ENCODE results near the gene SERPINE2.
"Not testable (repeated sequence)": the region's sequence is repeated elsewhere in the genome, so short reads cannot be mapped to it uniquely, and the experiment has no call there.

The SERPINE2 gene

GRCh38 chr2:223943135-223943534 lies 96.0 kb downstream of the SERPINE2 start:
- no peak for DNase-seq (ENCODE audit: low read depth)

- no peak for DNase-seq (ENCODE audit: low read depth)
These were observed 97.4 kb downstream of the SERPINE2 start for GRCh38 chr2:223941579-223942277.

GRCh38 chr2:223939438-223939837 lies 99.6 kb downstream of the SERPINE2 start:
- DNase-seq (ENCODE audit: low read depth), result not testable (repeated sequence)

- DNase-seq (ENCODE audit: low read depth), result no peak
These were observed 101.6 kb downstream of the SERPINE2 start for GRCh38 chr2:223937535-223937934.

- no peak for DNase-seq (ENCODE audit: low read depth)
These were observed 102.2 kb downstream of the SERPINE2 start for GRCh38 chr2:223936862-223937326.

- DNase-seq (ENCODE audit: low read depth), result no peak
These were observed 103.5 kb downstream of the SERPINE2 start for GRCh38 chr2:223935459-223936125.

GRCh38 chr2:223934870-223935269 lies 104.2 kb downstream of the SERPINE2 start:
- no peak for DNase-seq (ENCODE audit: low read depth)

- no peak for DNase-seq (ENCODE audit: low read depth)
These were observed 106.0 kb downstream of the SERPINE2 start for GRCh38 chr2:223932816-223933800.

- DNase-seq (ENCODE audit: low read depth), result no peak
These were observed 108.7 kb downstream of the SERPINE2 start for GRCh38 chr2:223930103-223930976.

- DNase-seq (ENCODE audit: low read depth), result no peak
These were observed 109.4 kb downstream of the SERPINE2 start for GRCh38 chr2:223929571-223930102.

GRCh38 chr2:223928113-223929006 lies 110.7 kb downstream of the SERPINE2 start:
- no peak for DNase-seq (ENCODE audit: low read depth)

GRCh38 chr2:223925106-223925505 lies 114.0 kb downstream of the SERPINE2 start:
- DNase-seq (ENCODE audit: low read depth), result no peak

All from activated T-cell treated with anti-CD3 and anti-CD28 coated beads for 1 hour (primary cell).